MM.1S (cell line): ENCODE results near the gene PSRC1.

Source experiments
- CTCF ChIP-seq: fragments of 300-600 bp; sonication (generic); IDR thresholded peaks from 2 replicates; pipeline ENCODE4 v1.5.1; 2016; ENCODE audit warnings: antibody characterized with exemption, low read length, mixed read lengths
- EZH2 ChIP-seq: fragments of 300-600 bp; sonication (generic); optimal IDR thresholded peaks from 2 replicates; pipeline ENCODE3; 2017; ENCODE audit warnings: low read depth, mild to moderate bottlenecking, antibody characterized with exemption, low read length, mixed read lengths
- EZH2phosphoT487 ChIP-seq: fragments of 300-600 bp; sonication (generic); IDR thresholded peaks from 2 replicates; pipeline ENCODE4 v1.6.1; 2018; ENCODE audit warnings: antibody characterized with exemption, low read length

GRCh38 chr1:109298666-109299557 lies 16.0 kb upstream of the PSRC1 start:
- TF ChIP-seq CTCF = no peak
- TF ChIP-seq EZH2 = no peak
- no peak for TF ChIP-seq EZH2phosphoT487
